ENCODE results near the gene THSD4.

GRCh38 chr15:71093054-71094024 is 21.9 kb upstream of the THSD4 start:
- TF ChIP-seq CTCF (IDR thresholded peaks at IDR 0.05) (no peak), REST (IDR thresholded peaks at IDR 0.05; ENCODE audit: insufficient read depth in 1 of 2, low read depth in 2 of 2, low read length in 1 of 2) (no peak)
